K562 (cell line): ENCODE results near the gene PFDN2. TPM values are rescaled to one million over a fixed set of nuclear protein-coding genes. Genes with fewer than 3 reads are reported as not detected.

Experiments used
- HBP1 ChIP-seq: fragments of 450-650 bp; formaldehyde crosslinking; IDR thresholded peaks from 2 replicates; pipeline ENCODE4 v1.4.0; 2022; ENCODE audit warnings: missing genetic modification characterization
- HDAC3 ChIP-seq: fragments of 450-650 bp; IDR thresholded peaks from 2 replicates; pipeline ENCODE4 v1.6.1; 2018; ENCODE audit warnings: borderline replicate concordance, mild to moderate bottlenecking, moderate library complexity; ENCODE audit not compliant: partially characterized antibody
- HIVEP1 ChIP-seq: fragments of 250-450 bp; sonication (Bioruptor Pico); IDR thresholded peaks from 2 replicates; pipeline ENCODE4 v1.4.0; 2020; ENCODE audit warnings: mild to moderate bottlenecking
- HLTF ChIP-seq: fragments of 450-650 bp; IDR thresholded peaks from 2 replicates; pipeline ENCODE4 v1.6.1; 2016
- MGA ChIP-seq: fragments of 450-650 bp; IDR thresholded peaks from 2 replicates; pipeline ENCODE4 v1.6.1; 2016; ENCODE audit warnings: mild to moderate bottlenecking, moderate library complexity
- RREB1 ChIP-seq: fragments of 250-450 bp; sonication (Bioruptor Pico); IDR thresholded peaks from 2 replicates; pipeline ENCODE4 v1.4.0; 2020
- SAFB ChIP-seq: fragments of 200-400 bp; formaldehyde crosslinking; IDR thresholded peaks from 2 replicates; pipeline ENCODE4 v1.6.1; 2017; ENCODE audit warnings: low read depth, low read length, borderline replicate concordance
- TEAD2 ChIP-seq: fragments of 450-650 bp; IDR thresholded peaks from 2 replicates; pipeline ENCODE4 v1.6.1; 2016; ENCODE audit warnings: missing genetic modification characterization, control low read depth, missing compliant biosample characterization
- polyA plus RNA-seq, 8 experiments: library from polyadenylated mRNA; depleted of rRNA in 4 of 8; stranded (reverse) in 5 of 8; unstranded in 3 of 8; fragments of >200 nt; fragmentation: Nextera tagmentation in 2 of 8; fragmentation: Illumina TruSeq in 1 of 8; extraction: Ambion mirVana in 2 of 8; extraction: Trizol in 1 of 8; gene quantifications; 2 replicates each; pipeline versions ENCODE4 v1.2.1 to v1.2.3, GENCODE V29; 2011 to 2014; ENCODE audit warnings: inconsistent platforms in 1 of 8, missing spikeins in 1 of 8
- total RNA-seq, 7 experiments: library from RNA; depleted of rRNA in 6 of 7; stranded (reverse); fragments of >200 nt in 6 of 7; fragmentation: Illumina TruSeq in 2 of 7; extraction: Trizol in 2 of 7; gene quantifications; 2 replicates each; pipeline versions ENCODE4 v1.2.1 to v1.2.3, GENCODE V29; 2011 to 2021; ENCODE audit warnings: low replicate concordance in 1 of 7

The PFDN2 gene
- total and polyA plus RNA-seq, 9 of the 15 experiments (the other 6 are each of a cell fraction or from before 2014, with no cell fraction given): 50.2 to 361 (median 144) TPM

- TF ChIP-seq RREB1 (CRISPR knock-in tag): no peak
- no peak for TF ChIP-seq HDAC3
- no peak for TF ChIP-seq HIVEP1
- TF ChIP-seq HBP1 (CRISPR knock-in tag): no peak
- no peak for TF ChIP-seq MGA
- no peak for TF ChIP-seq SAFB
- no peak for TF ChIP-seq TEAD2 (tag)
- TF ChIP-seq HLTF: no peak
Observed at GRCh38 chr1:161117759-161118581, at the start of gene PFDN2, which contains the start of gene NIT1 (continued).
